ENCODE data around the gene GNB5. TPM values are rescaled to one million over a fixed set of nuclear protein-coding genes. Genes with fewer than 3 reads are reported as not detected.
"Not testable (repeated sequence)": the region's sequence is repeated elsewhere in the genome, so short reads cannot be mapped to it uniquely, and the experiment has no call there.

The GNB5 gene
- total and polyA plus RNA-seq, 12 donors = 4.7 to 12.8 (median 7.6) TPM

GRCh38 chr15:52172869-52173268 lies 18.3 kb downstream of the GNB5 start:
- H3K4me1 ChIP-seq = peaks cover 0 to 6% (median 0%) of the 10 kb centered on the region in 9 donors
- TF ChIP-seq CTCF (IDR thresholded peaks at IDR 0.05) = no peak
- no peak overlapping the region for H3K27ac ChIP-seq
- H3K4me3 ChIP-seq = no peak overlapping the region
- H3K9me3 ChIP-seq = no peaks in the 10 kb centered on the region
- 92 to 95% methylated on average over 2 of the region's 2 CpGs for WGBS, 2 donors
- DNase-seq = no peak
- no peaks in the 10 kb centered on the region for H3K27me3 ChIP-seq
- ATAC-seq = no peak
- no peaks in the 10 kb centered on the region for H3K36me3 ChIP-seq
- intact Hi-C loops (cut with DNase I) = no loop called here

GRCh38 chr15:52171807-52172206 lies 19.4 kb downstream of the GNB5 start:
- no peak overlapping the region for H3K4me3 ChIP-seq
- no peaks in the 10 kb centered on the region for H3K36me3 ChIP-seq
- no peak for TF ChIP-seq CTCF (IDR thresholded peaks at IDR 0.05)
- 11 to 25% methylated on average over 1 of the region's 1 CpG for WGBS, 2 donors
- H3K27me3 ChIP-seq = no peaks in the 10 kb centered on the region
- no peak overlapping the region for H3K27ac ChIP-seq
- no peak for DNase-seq
- intact Hi-C loops (cut with DNase I) = no loop called here
- peak in 2 of 8 donors; percentile 33 to 70 for ATAC-seq
- no peaks in the 10 kb centered on the region for H3K9me3 ChIP-seq
- peaks cover 0 to 6% (median 0%) of the 10 kb centered on the region in 9 donors for H3K4me1 ChIP-seq

- 19 to 25% methylated on average over 4 of the region's 4 CpGs for WGBS, 2 donors
- DNase-seq = no peak
- intact Hi-C loops (cut with DNase I) = no loop called here
These were observed 19.8 kb downstream of the GNB5 start for GRCh38 chr15:52171386-52171785.

GRCh38 chr15:52170199-52170598 lies 21.0 kb downstream of the GNB5 start:
- H3K27me3 ChIP-seq; ATAC-seq; H3K27ac ChIP-seq; H3K4me3 ChIP-seq; H3K36me3 ChIP-seq; H3K4me1 ChIP-seq; DNase-seq; H3K9me3 ChIP-seq; intact Hi-C loops (cut with DNase I): not testable (repeated sequence)
- 97 to 100% methylated on average over 3 of the region's 3 CpGs for WGBS, 2 donors

More at GRCh38 chr15:52171386-52171785, 19.8 kb downstream of the GNB5 start:
- H3K9me3 ChIP-seq = no peaks in the 10 kb centered on the region
- ATAC-seq = peak in 1 of 8 donors; percentile 27
- TF ChIP-seq CTCF (IDR thresholded peaks at IDR 0.05) = no peak
- H3K27ac ChIP-seq = no peak overlapping the region
- H3K27me3 ChIP-seq = no peaks in the 10 kb centered on the region
- H3K4me3 ChIP-seq = no peak overlapping the region
- H3K36me3 ChIP-seq = no peaks in the 10 kb centered on the region
- H3K4me1 ChIP-seq = peaks cover 0 to 6% (median 0%) of the 10 kb centered on the region in 9 donors

- not testable (repeated sequence) for ATAC-seq, DNase-seq, H3K27ac ChIP-seq, H3K4me1 ChIP-seq, H3K9me3 ChIP-seq, H3K27me3 ChIP-seq, H3K4me3 ChIP-seq
- intact Hi-C loops (cut with DNase I) = loop anchor here in 1 of 10 donors (10.0 kb wide), 1 partner anchor 59 kb away; no protein-coding TSS in a partner anchor
- 80 to 83% methylated on average over 5 of the region's 5 CpGs for WGBS, 2 donors
- peaks cover 0 to 13% (median 0%) of the 10 kb centered on the region in 9 donors for H3K36me3 ChIP-seq
These were observed 25.6 kb downstream of the GNB5 start for GRCh38 chr15:52165494-52166131.

All from heart right ventricle (tissue), 16 donors.